H1 (cell line): ENCODE measurements around the gene CREB3L1. TPM values are rescaled to one million over a fixed set of nuclear protein-coding genes. Genes with fewer than 3 reads are reported as not detected.

Experiments used
- CTCF ChIA-PET: fragments of 300-600 bp; sonication (Branson Sonifier 250); formaldehyde crosslinking; loops from one replicate; lab custom pipeline; 2021; ENCODE audit not compliant: partially characterized antibody; lab: Charles Lee
- POLR2A ChIA-PET: fragments of 300-600 bp; sonication (Branson Sonifier 250); formaldehyde crosslinking; loops from one replicate; lab custom pipeline; 2021; ENCODE audit warnings: inconsistent platforms; ENCODE audit not compliant: partially characterized antibody; lab: Charles Lee
- DNase-seq, 2 experiments: peaks; one replicate each; pipeline versions ENCODE4 v3.0.0 to v3.0.0-alpha.2; 2010 to 2022; ENCODE audit warnings: low spot score in 2 of 2, low read depth in 1 of 2, mixed read lengths in 1 of 2
- FAIRE-seq: peaks from 2 replicates; lab custom pipeline; 2011; peaks lifted over from hg19 to GRCh38; lab: Jason Lieb, UNC
- H2AFZ ChIP-seq: 2 replicates; pipeline ENCODE4 v1.8.1; 2012; ENCODE audit warnings: low read length, inconsistent platforms
- H2AK5ac ChIP-seq: 2 replicates; pipeline ENCODE4 v1.6.1; 2013; ENCODE audit warnings: low read depth, low read length
- H2BK120ac ChIP-seq: replicated peaks from 2 replicates; pipeline ENCODE3; 2013; ENCODE audit warnings: low read depth, low read length, inconsistent platforms
- H2BK12ac ChIP-seq: 2 replicates; pipeline ENCODE4 v1.6.1; 2013; ENCODE audit warnings: low read depth, low read length
- H2BK15ac ChIP-seq: 2 replicates; pipeline ENCODE4 v1.6.1; 2013; ENCODE audit warnings: low read length
- H2BK20ac ChIP-seq: 2 replicates; pipeline ENCODE4 v1.6.1; 2013; ENCODE audit warnings: low read length
- H2BK5ac ChIP-seq: 2 replicates; pipeline ENCODE4 v1.6.1; 2013; ENCODE audit warnings: low read depth, low read length
- H3K14ac ChIP-seq: 2 replicates; pipeline ENCODE4 v1.6.1; 2013; ENCODE audit warnings: inconsistent platforms; ENCODE audit not compliant: insufficient read length
- H3K18ac ChIP-seq: 2 replicates; pipeline ENCODE4 v1.6.1; 2013; ENCODE audit warnings: low read length; ENCODE audit errors: extremely low read depth
- H3K23ac ChIP-seq: 2 replicates; pipeline ENCODE4 v1.6.1; 2013; ENCODE audit warnings: inconsistent platforms; ENCODE audit not compliant: insufficient read length
- H3K23me2 ChIP-seq: 2 replicates; pipeline ENCODE4 v1.6.1; 2013; ENCODE audit warnings: low read depth, low read length
- H3K27ac ChIP-seq: 2 replicates; pipeline ENCODE4 v1.6.1; 2011; ENCODE audit warnings: low read depth, low read length, inconsistent platforms
- H3K27me3 ChIP-seq, 4 experiments: replicated peaks in 1 of 4; 1 replicate in 1 of 4; 2 replicates in 3 of 4; pipeline versions ENCODE4 v1.6.1 to v1.8.1; 2011 to 2013; ENCODE audit warnings: low read length in 3 of 4, mild to moderate bottlenecking in 3 of 4, inconsistent platforms in 2 of 4, mixed read lengths in 2 of 4, moderate library complexity in 1 of 4; ENCODE audit not compliant: control insufficient read depth in 3 of 4, insufficient read depth in 3 of 4; ENCODE audit errors: extremely low read depth in 1 of 4
- H3K36me3 ChIP-seq, 4 experiments: 2 replicates each; pipeline versions ENCODE4 v1.6.1 to v1.8.1; 2011 to 2013; ENCODE audit warnings: mild to moderate bottlenecking in 4 of 4, low read length in 3 of 4, moderate library complexity in 2 of 4, control low read depth in 1 of 4, inconsistent platforms in 1 of 4; ENCODE audit not compliant: insufficient read depth in 4 of 4, control insufficient read depth in 2 of 4
- H3K4ac ChIP-seq: replicated peaks from 2 replicates; pipeline ENCODE3; 2013; ENCODE audit warnings: low read length, low read depth, mixed read lengths, inconsistent platforms; ENCODE audit not compliant: insufficient read length
- H3K4me1 ChIP-seq, 4 experiments: replicated peaks in 1 of 4; 1 replicate in 1 of 4; 2 replicates in 3 of 4; pipeline versions ENCODE4 v1.6.1 to v1.8.1; 2011 to 2013; ENCODE audit warnings: low read length in 3 of 4, inconsistent platforms in 2 of 4, mixed read lengths in 1 of 4; ENCODE audit not compliant: insufficient read depth in 4 of 4, control insufficient read depth in 3 of 4
- H3K4me2 ChIP-seq, 2 experiments: 2 replicates each; pipeline versions ENCODE4 v1.6.1 to v1.8.1; 2011 to 2013; ENCODE audit warnings: low read depth in 2 of 2, low read length in 2 of 2, control low read depth in 1 of 2, inconsistent platforms in 1 of 2, mild to moderate bottlenecking in 1 of 2; ENCODE audit not compliant: insufficient read depth in 1 of 2
- H3K4me3 ChIP-seq, 4 experiments: fragments of 200-600, 300-600 bp in 1 of 4; sonication (generic), shearing (Covaris generic), sonication (Bioruptor Twin) in 1 of 4; 2 replicates each; pipeline versions ENCODE4 v1.5.1 to v1.8.1; 2011 to 2016; ENCODE audit warnings: low read length in 4 of 4, low read depth in 3 of 4, control low read depth in 2 of 4, inconsistent platforms in 2 of 4, mild to moderate bottlenecking in 2 of 4, mixed read lengths in 1 of 4, moderate library complexity in 1 of 4; ENCODE audit not compliant: insufficient read depth in 2 of 4; ENCODE audit errors: extremely low read depth in 1 of 4
- H3K56ac ChIP-seq: replicated peaks from 2 replicates; pipeline ENCODE3; 2013; ENCODE audit warnings: low read depth, mild to moderate bottlenecking, mixed read lengths, low read length, inconsistent platforms; ENCODE audit not compliant: insufficient read length
- H3K79me1 ChIP-seq: 2 replicates; pipeline ENCODE4 v1.6.1; 2013; ENCODE audit warnings: low read depth, low read length, control low read depth
- H3K79me2 ChIP-seq, 2 experiments: 2 replicates each; pipeline versions ENCODE4 v1.6.1 to v1.8.1; 2012 to 2013; ENCODE audit warnings: low read length in 2 of 2, mild to moderate bottlenecking in 2 of 2, inconsistent platforms in 1 of 2; ENCODE audit not compliant: insufficient read depth in 2 of 2, control insufficient read depth in 1 of 2
- H3K9ac ChIP-seq, 4 experiments: replicated peaks in 1 of 4; 1 replicate in 1 of 4; 2 replicates in 3 of 4; pipeline versions ENCODE4 v1.6.1 to v1.8.1; 2011 to 2013; ENCODE audit warnings: low read depth in 3 of 4, low read length in 3 of 4, control low read depth in 2 of 4, mild to moderate bottlenecking in 2 of 4, moderate library complexity in 2 of 4, inconsistent platforms in 1 of 4; ENCODE audit errors: extremely low read depth in 1 of 4
- H3K9me3 ChIP-seq, 2 experiments: 2 replicates each; pipeline versions ENCODE4 v1.6.1 to v1.8.1; 2012 to 2013; ENCODE audit warnings: mild to moderate bottlenecking in 2 of 2, moderate library complexity in 2 of 2, control low read depth in 1 of 2, inconsistent platforms in 1 of 2, low read depth in 1 of 2, low read length in 1 of 2, mixed read lengths in 1 of 2; ENCODE audit not compliant: insufficient read depth in 2 of 2
- H4K20me1 ChIP-seq, 2 experiments: replicated peaks in 1 of 2; 2 replicates each; pipeline versions ENCODE3 to v1.8.1; 2011 to 2013; ENCODE audit warnings: inconsistent platforms in 2 of 2, low read length in 2 of 2, mild to moderate bottlenecking in 1 of 2; ENCODE audit not compliant: insufficient read depth in 2 of 2, control insufficient read depth in 1 of 2
- H4K5ac ChIP-seq: 2 replicates; pipeline ENCODE4 v1.6.1; 2013; ENCODE audit warnings: low read length, low read depth, mixed read lengths, inconsistent platforms; ENCODE audit not compliant: insufficient read length
- H4K8ac ChIP-seq: 2 replicates; pipeline ENCODE4 v1.8.0; 2013; ENCODE audit warnings: mild to moderate bottlenecking, moderate library complexity, low read length, inconsistent platforms; ENCODE audit not compliant: insufficient read depth; ENCODE audit errors: extremely low read depth
- H4K91ac ChIP-seq: replicated peaks from 2 replicates; pipeline ENCODE3; 2013; ENCODE audit warnings: low read length, mixed read lengths, inconsistent platforms; ENCODE audit not compliant: insufficient read length
- ATF2 ChIP-seq: IDR thresholded peaks from 2 replicates; pipeline ENCODE4 v1.6.1; 2012; ENCODE audit warnings: low read length, inconsistent platforms
- CBX5 ChIP-seq: fragments of 300-800, 300-1000 bp; sonication (generic); IDR thresholded peaks from 2 replicates; pipeline ENCODE4 v1.7.1; 2016; ENCODE audit warnings: antibody characterized with exemption, low read length, low read depth
- HDAC2 ChIP-seq, 2 experiments: fragments of 300-600 bp in 1 of 2; sonication (generic) in 1 of 2; IDR thresholded peaks; 2 replicates each; pipeline ENCODE4 v1.6.1; 2011 to 2012; ENCODE audit warnings: low read depth in 2 of 2, low read length in 2 of 2, mild to moderate bottlenecking in 2 of 2, moderate library complexity in 2 of 2, borderline replicate concordance in 1 of 2, inconsistent platforms in 1 of 2
- NANOG ChIP-seq: IDR thresholded peaks from 2 replicates; pipeline ENCODE4 v1.6.1; 2011; ENCODE audit warnings: low read length, low read depth, mild to moderate bottlenecking, inconsistent platforms; ENCODE audit not compliant: insufficient read depth, poor library complexity, severe bottlenecking
- PHF8 ChIP-seq: fragments of 200-600 bp; sonication (generic); conservative IDR thresholded peaks from 2 replicates; pipeline ENCODE4 v1.7.1; 2012; ENCODE audit warnings: low read depth, mild to moderate bottlenecking, inconsistent platforms, low read length, moderate library complexity
- SP1 ChIP-seq: IDR thresholded peaks from 2 replicates; pipeline ENCODE4 v1.6.1; 2011; ENCODE audit warnings: low read depth, low read length
- WGBS, 2 experiments: shearing (Covaris generic) in 1 of 2; methylation state at CpG; one replicate each; pipeline versions ENCODE4 v1.1.6 to v1.1.7; 2013 to 2015; ENCODE audit warnings: low lambda C conversion rate in 2 of 2, mixed read lengths in 2 of 2, inconsistent platforms in 1 of 2, low coverage in 1 of 2, missing lambda C conversion rate in 1 of 2; ENCODE audit not compliant: insufficient replicate concordance in 2 of 2, insufficient coverage in 1 of 2, insufficient read length in 1 of 2; ENCODE audit errors: extremely low coverage in 1 of 2, missing lambda C conversion rate in 1 of 2; 5-methylcytosine and 5-hydroxymethylcytosine counted together
- polyA plus RNA-seq, 7 experiments: library from polyadenylated mRNA; depleted of rRNA in 3 of 7; stranded (reverse) in 5 of 7; unstranded in 2 of 7; fragments of >200 nt in 5 of 7; fragments of 200-250 nt in 2 of 7; gene quantifications; 1 replicate in 5 of 7; 2 replicates in 1 of 7; 4 replicates in 1 of 7; pipeline versions ENCODE4 v1.2.1 to v1.2.3, GENCODE V29; 2011 to 2013; ENCODE audit warnings: missing spikeins in 2 of 7, mixed read lengths in 2 of 7
- total RNA-seq: library from RNA; stranded (reverse); fragmentation: NEBNext Ultra II Directional; extraction: Animal tissue kit (Norgen Biotek cat#: 25700); gene quantifications from 2 replicates; pipeline ENCODE4 v1.2.1, GENCODE V29; 2021

Gene CREB3L1
- total and polyA plus RNA-seq, 2 of the 8 experiments (the other 6 are each of a cell fraction or from before 2014, with no cell fraction given): 4.1 to 12.7 TPM

GRCh38 chr11:46240371-46240770 lies 37.1 kb upstream of the CREB3L1 start:
- ChIA-PET CTCF (interaction anchor here (0.8 to 21.7 kb wide), 19 partner anchors 8 to 389 kb away, joined by 3 to 858 read pairs (median 5); partner anchors contain the start of gene CREB3L1), POLR2A (interaction anchor here (0.6 to 6.8 kb wide), 9 partner anchors 38 to 121 kb away, joined by 3 to 127 read pairs (median 6); partner anchors contain the start of gene CREB3L1)
- Histone ChIP-seq H3K4me1 (peaks cover 4 to 25% (median 14%) of the 10 kb centered on the region in 4 experiments), H3K79me1 (no peaks in the 10 kb centered on the region), H3K9ac (no peak overlapping the region), H4K20me1 (peaks cover 0 to 2% of the 10 kb centered on the region in 2 experiments), H3K23ac (no peak overlapping the region), H2AK5ac (no peak overlapping the region), H4K8ac (no peak overlapping the region), H3K56ac (no peak overlapping the region), H3K36me3 (no peaks in the 10 kb centered on the region), H2AFZ (no peak overlapping the region), H3K14ac (no peak overlapping the region), H3K4ac (no peak overlapping the region), H2BK15ac (no peak overlapping the region), H3K18ac (no peak overlapping the region), H3K23me2 (peaks cover 18% of the 10 kb centered on the region), H3K27me3 (peaks cover 4 to 13% (median 10%) of the 10 kb centered on the region in 4 experiments; a peak in 6 of 7 replicates), H3K79me2 (no peaks in the 10 kb centered on the region), H2BK5ac (no peak overlapping the region), H3K4me2 (no peak overlapping the region), H4K5ac (no peak overlapping the region), H2BK12ac (no peak overlapping the region), H2BK120ac (no peak overlapping the region), H4K91ac (no peak overlapping the region), H3K9me3 (peaks cover 0 to 3% of the 10 kb centered on the region in 2 experiments; a peak in 1 of 4 replicates), H3K27ac (no peak overlapping the region), H3K4me3 (no peak overlapping the region), H2BK20ac (no peak overlapping the region)
- FAIRE-seq (no peak), DNase-seq (no peak)
- 80% methylated on average over 2 of the region's 2 CpGs; no CpG with 5 or more reads in 1 of the 2 experiments for WGBS, 2 experiments
- TF ChIP-seq SP1 (no peak), CBX5 (no peak), PHF8 (no peak), NANOG (no peak), HDAC2 (IDR thresholded peaks at IDR 0.05; ENCODE audit: borderline replicate concordance in 1 of 2, low read depth in 2 of 2, low read length in 2 of 2) (no peak), ATF2 (no peak)
